ENCODE results near the gene DNAJA4. TPM values are rescaled to one million over a fixed set of nuclear protein-coding genes. Genes with fewer than 3 reads are reported as not detected.

DNAJA4 gene
- total and polyA plus RNA-seq, 2 experiments from 2014 or later = 5.0 to 12.5 TPM

GRCh38 chr15:78272316-78272715 is 8.0 kb downstream of the DNAJA4 start:
- H3K9me2 ChIP-seq (ENCODE audit: insufficient read depth) = no peaks in the 10 kb centered on the region

GRCh38 chr15:78272776-78273175 is 8.4 kb downstream of the DNAJA4 start:
- H3K27me3 ChIP-seq (ENCODE audit: insufficient read depth) = no peaks in the 10 kb centered on the region
- no peak overlapping the region for H3K27ac ChIP-seq (ENCODE audit: low read depth)
- no peaks in the 10 kb centered on the region for H3K9me3 Mint-ChIP-seq
- H3F3A ChIP-seq (replicated peaks; ENCODE audit: low read depth) = no peaks in the 10 kb centered on the region
- H3K4me3 ChIP-seq = no peak overlapping the region
- no peaks in the 10 kb centered on the region for H3K36me3 ChIP-seq (ENCODE audit: insufficient read depth)
- H3K36me3 Mint-ChIP-seq (ENCODE audit: low read depth) = no peaks in the 10 kb centered on the region
- no peak for DNase-seq (ENCODE audit: low spot score)
- no peak for TF ChIP-seq REST (IDR thresholded peaks at IDR 0.05; ENCODE audit: unreplicated experiment)
- TF ChIP-seq ZNF331 (CRISPR knock-in tag; IDR thresholded peaks at IDR 0.05; ENCODE audit: low read depth) = no peak
- TF ChIP-seq POLR2AphosphoS5 (IDR thresholded peaks at IDR 0.05; ENCODE audit: low read depth) = no peak
- no peaks in the 10 kb centered on the region for H4K20me1 ChIP-seq (replicated peaks; ENCODE audit: insufficient read depth)
- H3K9me2 ChIP-seq (ENCODE audit: insufficient read depth) = no peaks in the 10 kb centered on the region
- peaks cover 2% of the 10 kb centered on the region for H3K27me3 Mint-ChIP-seq (ENCODE audit: insufficient read depth, low read depth, poor library complexity)
- ATAC-seq = no peak
- no peak overlapping the region for H2AFZ ChIP-seq
- H3K4me1 ChIP-seq (ENCODE audit: insufficient read depth) = no peaks in the 10 kb centered on the region
- H3K4me2 ChIP-seq = no peak overlapping the region
- no peaks in the 10 kb centered on the region for H3K4me1 Mint-ChIP-seq
- H3K27ac Mint-ChIP-seq = no peak overlapping the region
- no peak overlapping the region for H3K4me3 Mint-ChIP-seq
- H3K79me2 ChIP-seq (replicated peaks; ENCODE audit: insufficient read depth) = no peaks in the 10 kb centered on the region

More at GRCh38 chr15:78272316-78272715, 8.0 kb downstream of the DNAJA4 start:
- no peak overlapping the region for H3K27ac Mint-ChIP-seq
- Histone ChIP-seq H3F3A (replicated peaks; ENCODE audit: low read depth) (no peaks in the 10 kb centered on the region), H3K4me2 (no peak overlapping the region), H3K36me3 (ENCODE audit: insufficient read depth) (no peaks in the 10 kb centered on the region), H3K27me3 (ENCODE audit: insufficient read depth) (no peaks in the 10 kb centered on the region), H2AFZ (no peak overlapping the region), H3K79me2 (replicated peaks; ENCODE audit: insufficient read depth) (no peaks in the 10 kb centered on the region), H3K27ac (ENCODE audit: low read depth) (no peak overlapping the region), H3K4me1 (ENCODE audit: insufficient read depth) (no peaks in the 10 kb centered on the region), H3K4me3 (no peak overlapping the region), H4K20me1 (replicated peaks; ENCODE audit: insufficient read depth) (no peaks in the 10 kb centered on the region)
- DNase-seq (ENCODE audit: low spot score) (no peak), ATAC-seq (no peak)
- H3K9me3 Mint-ChIP-seq = no peaks in the 10 kb centered on the region
- TF ChIP-seq EZH2phosphoT487 (IDR thresholded peaks at IDR 0.05; ENCODE audit: unreplicated experiment) (no peak), POLR2AphosphoS5 (IDR thresholded peaks at IDR 0.05; ENCODE audit: low read depth) (no peak)
- no peaks in the 10 kb centered on the region for H3K36me3 Mint-ChIP-seq (ENCODE audit: low read depth)
- peaks cover 2% of the 10 kb centered on the region for H3K27me3 Mint-ChIP-seq (ENCODE audit: insufficient read depth, low read depth, poor library complexity)
- H3K4me1 Mint-ChIP-seq = no peaks in the 10 kb centered on the region
- no peak overlapping the region for H3K4me3 Mint-ChIP-seq

GRCh38 chr15:78274994-78275393 is 10.6 kb downstream of the DNAJA4 start:
- Histone ChIP-seq H3K79me2 (replicated peaks; ENCODE audit: insufficient read depth) (no peaks in the 10 kb centered on the region), H4K20me1 (replicated peaks; ENCODE audit: insufficient read depth) (no peaks in the 10 kb centered on the region), H3K9me2 (ENCODE audit: insufficient read depth) (no peaks in the 10 kb centered on the region), H3K27ac (ENCODE audit: low read depth) (no peak overlapping the region), H3K36me3 (ENCODE audit: insufficient read depth) (no peaks in the 10 kb centered on the region), H3K27me3 (ENCODE audit: insufficient read depth) (no peaks in the 10 kb centered on the region), H2AFZ (no peak overlapping the region), H3F3A (replicated peaks; ENCODE audit: low read depth) (no peaks in the 10 kb centered on the region), H3K4me2 (no peak overlapping the region), H3K4me3 (no peak overlapping the region), H3K4me1 (ENCODE audit: insufficient read depth) (no peaks in the 10 kb centered on the region)
- Mint-ChIP-seq H3K4me1 (no peaks in the 10 kb centered on the region), H3K36me3 (ENCODE audit: low read depth) (no peaks in the 10 kb centered on the region), H3K27ac (no peak overlapping the region), H3K27me3 (ENCODE audit: insufficient read depth, low read depth, poor library complexity) (peaks cover 2% of the 10 kb centered on the region), H3K9me3 (no peaks in the 10 kb centered on the region), H3K4me3 (no peak overlapping the region)
- no peak for ATAC-seq
- no peak for DNase-seq (ENCODE audit: low spot score)
- TF ChIP-seq EZH2phosphoT487 (IDR thresholded peaks at IDR 0.05; ENCODE audit: unreplicated experiment) = no peak
- no peak for TF ChIP-seq STAT1 (IDR thresholded peaks at IDR 0.05; ENCODE audit: unreplicated experiment)
- TF ChIP-seq NANOG (IDR thresholded peaks at IDR 0.05; ENCODE audit: borderline replicate concordance) = no peak
- TF ChIP-seq REST (IDR thresholded peaks at IDR 0.05; ENCODE audit: unreplicated experiment) = no peak
- no peak for TF ChIP-seq ETS1 (IDR thresholded peaks at IDR 0.05)
- TF ChIP-seq ZNF114 (CRISPR knock-in tag; IDR thresholded peaks at IDR 0.05) = no peak
- no peak for TF ChIP-seq POLR2AphosphoS5 (IDR thresholded peaks at IDR 0.05; ENCODE audit: low read depth)
